Fibroblast of lung (primary cell): ENCODE data around the gene CLIC4. TPM values are rescaled to one million over a fixed set of nuclear protein-coding genes. Genes with fewer than 3 reads are reported as not detected.

Experiments
- DNase-seq, 2 donors: peaks; one replicate each; pipeline versions ENCODE4 v3.0.0 to v3.0.0-alpha.2; 2010; ENCODE audit warnings: low read depth in 2 of 2
- H2AFZ ChIP-seq: 2 replicates; pipeline ENCODE4 v1.5.1; 2012; ENCODE audit warnings: low read length, control low read depth, inconsistent platforms
- H3K27ac ChIP-seq: 2 replicates; pipeline ENCODE4 v1.5.1; 2011; ENCODE audit warnings: low read length, control low read depth; ENCODE audit not compliant: insufficient read depth
- H3K27me3 ChIP-seq: 2 replicates; pipeline ENCODE4 v1.5.1; 2011; ENCODE audit warnings: mild to moderate bottlenecking, low read length; ENCODE audit not compliant: control insufficient read depth, insufficient read depth
- H3K36me3 ChIP-seq: 2 replicates; pipeline ENCODE4 v1.5.1; 2011; ENCODE audit warnings: low read length; ENCODE audit not compliant: control insufficient read depth, insufficient read depth
- H3K4me1 ChIP-seq: 2 replicates; pipeline ENCODE4 v1.5.1; 2011; ENCODE audit warnings: low read length; ENCODE audit not compliant: control insufficient read depth, insufficient read depth; ENCODE audit errors: extremely low read depth
- H3K4me2 ChIP-seq: 2 replicates; pipeline ENCODE4 v1.5.1; 2011; ENCODE audit warnings: low read length, control low read depth; ENCODE audit not compliant: insufficient read depth; ENCODE audit errors: extremely low read depth
- H3K4me3 ChIP-seq, 4 experiments: fragments of 200-600 bp in 1 of 4; sonication (generic) in 1 of 4; replicated peaks in 1 of 4; 2 replicates each; pipeline ENCODE4 v1.5.1; 2011 to 2016; ENCODE audit warnings: low read length in 4 of 4, low read depth in 3 of 4, mild to moderate bottlenecking in 3 of 4, control low read depth in 2 of 4, inconsistent platforms in 1 of 4, mixed read lengths in 1 of 4; ENCODE audit not compliant: insufficient read depth in 1 of 4; ENCODE audit errors: control extremely low read depth in 1 of 4
- H3K79me2 ChIP-seq: 2 replicates; pipeline ENCODE4 v1.5.1; 2012; ENCODE audit warnings: mild to moderate bottlenecking, low read length, inconsistent platforms; ENCODE audit not compliant: control insufficient read depth, insufficient read depth
- H3K9ac ChIP-seq: 2 replicates; pipeline ENCODE4 v1.5.1; 2011; ENCODE audit warnings: mild to moderate bottlenecking, low read length, control low read depth; ENCODE audit not compliant: insufficient read depth
- H3K9me3 ChIP-seq: 2 replicates; pipeline ENCODE4 v1.5.1; 2012; ENCODE audit warnings: low read depth, low read length; ENCODE audit not compliant: control insufficient read depth, insufficient read depth
- H4K20me1 ChIP-seq: 2 replicates; pipeline ENCODE4 v1.5.1; 2011; ENCODE audit warnings: low read length; ENCODE audit not compliant: control insufficient read depth, insufficient read depth; ENCODE audit errors: extremely low read depth
- EZH2 ChIP-seq: IDR thresholded peaks from 2 replicates; pipeline ENCODE4 v1.5.1; 2012; ENCODE audit warnings: low read length, control low read depth, mild to moderate bottlenecking; ENCODE audit errors: missing control alignments
- polyA plus RNA-seq, 2 donors: library from polyadenylated mRNA; depleted of rRNA in 1 of 2; stranded (reverse) in 1 of 2; unstranded in 1 of 2; fragments of >200 nt; gene quantifications; 2 replicates each; pipeline ENCODE4 v1.2.1, GENCODE V29; 2011 to 2012; ENCODE audit warnings: missing spikeins in 1 of 2
- total RNA-seq: library from RNA; depleted of rRNA; stranded (reverse); fragments of >200 nt; gene quantifications from 2 replicates; pipeline ENCODE4 v1.2.1, GENCODE V29; 2014
- TF ChIP-seq, protein P1 (sequence below), 2 donors: IDR thresholded peaks in 1 of 2; conservative IDR thresholded peaks in 1 of 2; 1 replicate in 1 of 2; 2 replicates in 1 of 2; pipeline ENCODE4 v1.5.1; 2011 to 2012; ENCODE audit warnings: low read length in 2 of 2, control low read depth in 1 of 2, inconsistent platforms in 1 of 2, low read depth in 1 of 2, mild to moderate bottlenecking in 1 of 2

The CLIC4 gene
- total and polyA plus RNA-seq, 2 donors (not counting 1 experiment from before 2014, with no cell fraction given), result 368 to 494 TPM

GRCh38 chr1:24855474-24855873 lies 110.2 kb downstream of the CLIC4 start:
- Histone ChIP-seq H3K4me2 (no peak overlapping the region), H3K27me3 (no peaks in the 10 kb centered on the region), H2AFZ (no peak overlapping the region), H3K27ac (no peak overlapping the region), H3K36me3 (no peaks in the 10 kb centered on the region), H3K4me3 (no peak overlapping the region), H3K79me2 (no peaks in the 10 kb centered on the region), H4K20me1 (no peaks in the 10 kb centered on the region), H3K9me3 (no peaks in the 10 kb centered on the region), H3K4me1 (no peaks in the 10 kb centered on the region), H3K9ac (no peak overlapping the region)
- TF ChIP-seq, protein P1, sequence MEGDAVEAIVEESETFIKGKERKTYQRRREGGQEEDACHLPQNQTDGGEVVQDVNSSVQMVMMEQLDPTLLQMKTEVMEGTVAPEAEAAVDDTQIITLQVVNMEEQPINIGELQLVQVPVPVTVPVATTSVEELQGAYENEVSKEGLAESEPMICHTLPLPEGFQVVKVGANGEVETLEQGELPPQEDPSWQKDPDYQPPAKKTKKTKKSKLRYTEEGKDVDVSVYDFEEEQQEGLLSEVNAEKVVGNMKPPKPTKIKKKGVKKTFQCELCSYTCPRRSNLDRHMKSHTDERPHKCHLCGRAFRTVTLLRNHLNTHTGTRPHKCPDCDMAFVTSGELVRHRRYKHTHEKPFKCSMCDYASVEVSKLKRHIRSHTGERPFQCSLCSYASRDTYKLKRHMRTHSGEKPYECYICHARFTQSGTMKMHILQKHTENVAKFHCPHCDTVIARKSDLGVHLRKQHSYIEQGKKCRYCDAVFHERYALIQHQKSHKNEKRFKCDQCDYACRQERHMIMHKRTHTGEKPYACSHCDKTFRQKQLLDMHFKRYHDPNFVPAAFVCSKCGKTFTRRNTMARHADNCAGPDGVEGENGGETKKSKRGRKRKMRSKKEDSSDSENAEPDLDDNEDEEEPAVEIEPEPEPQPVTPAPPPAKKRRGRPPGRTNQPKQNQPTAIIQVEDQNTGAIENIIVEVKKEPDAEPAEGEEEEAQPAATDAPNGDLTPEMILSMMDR (conservative IDR thresholded peaks at IDR 0.05 in 1 of 2, IDR thresholded peaks at IDR 0.05 in 1 of 2; ENCODE audit: low read depth in 1 of 2, low read length in 2 of 2), result no peak
- no peak for TF ChIP-seq EZH2
- no peak for DNase-seq

- H3K4me2 ChIP-seq, result no peak overlapping the region
- no peak overlapping the region for H3K4me3 ChIP-seq
- DNase-seq, result no peak
- no peak for TF ChIP-seq EZH2
- TF ChIP-seq, protein P1 (conservative IDR thresholded peaks at IDR 0.05 in 1 of 2, IDR thresholded peaks at IDR 0.05 in 1 of 2; ENCODE audit: low read depth in 1 of 2, low read length in 2 of 2), result no peak
- H3K79me2 ChIP-seq, result no peaks in the 10 kb centered on the region
- H3K9ac ChIP-seq, result no peak overlapping the region
- H4K20me1 ChIP-seq, result no peaks in the 10 kb centered on the region
- no peaks in the 10 kb centered on the region for H3K4me1 ChIP-seq
- no peak overlapping the region for H2AFZ ChIP-seq
- H3K27me3 ChIP-seq, result peaks cover 5% of the 10 kb centered on the region
- H3K9me3 ChIP-seq, result no peaks in the 10 kb centered on the region
- no peak overlapping the region for H3K27ac ChIP-seq
- H3K36me3 ChIP-seq, result no peaks in the 10 kb centered on the region
Measured at GRCh38 chr1:24856787-24857506, 111.7 kb downstream of the CLIC4 start.

DNA sequence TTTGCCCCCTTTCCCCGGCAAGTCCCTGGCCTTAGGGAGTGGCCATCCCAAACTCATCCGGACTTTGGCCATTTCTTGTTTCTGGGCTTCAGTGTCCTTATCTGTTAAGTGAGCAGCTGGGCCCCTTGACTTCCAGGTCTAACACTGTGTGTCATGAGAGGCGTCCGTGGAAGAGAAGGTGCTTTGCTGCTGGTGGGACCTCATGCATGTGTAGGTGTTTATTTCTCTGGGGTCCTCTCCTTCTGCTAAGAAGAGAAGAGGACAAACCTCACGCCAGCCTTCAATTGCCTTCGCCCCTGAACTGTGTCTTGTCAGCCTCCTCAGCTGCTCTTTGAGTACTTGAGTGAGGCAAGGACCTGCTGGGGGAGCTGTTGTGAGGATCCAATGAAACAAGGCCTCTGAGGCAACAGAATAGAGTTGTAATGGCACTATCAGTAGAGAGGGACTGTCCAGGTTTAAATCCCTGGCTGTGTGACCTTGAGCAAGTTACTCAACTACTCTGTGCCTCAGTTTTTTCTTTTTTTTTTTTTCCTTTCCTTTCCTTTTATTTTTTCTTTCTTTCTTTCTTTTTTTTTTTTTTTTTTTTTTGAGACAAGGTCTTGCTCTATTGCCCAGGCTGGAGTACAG lies 112.4 kb downstream of the CLIC4 start:
- H4K20me1 ChIP-seq, result no peaks in the 10 kb centered on the region
- H3K4me1 ChIP-seq, result no peaks in the 10 kb centered on the region
- H3K4me3 ChIP-seq, result no peak overlapping the region
- TF ChIP-seq EZH2, result no peak
- TF ChIP-seq, protein P1 (conservative IDR thresholded peaks at IDR 0.05 in 1 of 2, IDR thresholded peaks at IDR 0.05 in 1 of 2; ENCODE audit: low read depth in 1 of 2, low read length in 2 of 2), result no peak
- no peaks in the 10 kb centered on the region for H3K79me2 ChIP-seq
- no peak overlapping the region for H3K4me2 ChIP-seq
- H3K9me3 ChIP-seq, result no peaks in the 10 kb centered on the region
- no peaks in the 10 kb centered on the region for H3K36me3 ChIP-seq
- no peak overlapping the region for H3K9ac ChIP-seq
- no peak overlapping the region for H3K27ac ChIP-seq
- H2AFZ ChIP-seq, result no peak overlapping the region
- DNase-seq, result no peak
- H3K27me3 ChIP-seq, result peaks cover 7% of the 10 kb centered on the region
